HEK293 (cell line): Measurements from ENCODE around the gene LTC4S.

Experiments used
- BCL11A ChIP-seq: fragments of 450-650 bp; formaldehyde crosslinking; IDR thresholded peaks from 2 replicates; pipeline ENCODE4 v1.5.1; 2016; ENCODE audit warnings: low read depth, missing biosample characterization, missing genetic modification characterization
- GLIS1 ChIP-seq: fragments of 450-650 bp; formaldehyde crosslinking; IDR thresholded peaks from 2 replicates; pipeline ENCODE4 v1.5.1; 2016; ENCODE audit warnings: missing biosample characterization, missing genetic modification characterization
- IKZF3 ChIP-seq: fragments of 450-650 bp; IDR thresholded peaks from 2 replicates; pipeline ENCODE4 v1.5.0; 2018; ENCODE audit warnings: missing biosample characterization, mild to moderate bottlenecking, missing genetic modification characterization, moderate library complexity
- KLF9 ChIP-seq: fragments of 450-650 bp; formaldehyde crosslinking; IDR thresholded peaks from 2 replicates; pipeline ENCODE4 v1.5.1; 2016; ENCODE audit warnings: missing biosample characterization, missing genetic modification characterization, low read depth
- PATZ1 ChIP-seq: fragments of 450-650 bp; formaldehyde crosslinking; IDR thresholded peaks from 2 replicates; pipeline ENCODE4 v1.5.1; 2016; ENCODE audit warnings: missing biosample characterization, missing genetic modification characterization
- SCRT1 ChIP-seq: fragments of 450-650 bp; formaldehyde crosslinking; IDR thresholded peaks from 2 replicates; pipeline ENCODE4 v1.5.1; 2016; ENCODE audit warnings: missing biosample characterization, missing genetic modification characterization, borderline replicate concordance
- SCRT2 ChIP-seq: fragments of 450-650 bp; formaldehyde crosslinking; IDR thresholded peaks from 2 replicates; pipeline ENCODE4 v1.5.1; 2016; ENCODE audit warnings: missing biosample characterization, missing genetic modification characterization
- SP2 ChIP-seq: fragments of 450-650 bp; formaldehyde crosslinking; IDR thresholded peaks from 2 replicates; pipeline ENCODE4 v1.5.1; 2016; ENCODE audit warnings: missing biosample characterization, missing genetic modification characterization
- ZBTB17 ChIP-seq: fragments of 450-650 bp; formaldehyde crosslinking; IDR thresholded peaks from 2 replicates; pipeline ENCODE4 v1.5.1; 2016; ENCODE audit warnings: missing biosample characterization, missing genetic modification characterization
- ZBTB20 ChIP-seq: fragments of 450-650 bp; formaldehyde crosslinking; IDR thresholded peaks from 2 replicates; pipeline ENCODE4 v1.5.1; 2016; ENCODE audit warnings: missing biosample characterization, missing genetic modification characterization
- ZBTB26 ChIP-seq: fragments of 450-650 bp; formaldehyde crosslinking; optimal IDR thresholded peaks from 2 replicates; pipeline ENCODE3; 2016; ENCODE audit warnings: missing biosample characterization, mild to moderate bottlenecking, missing genetic modification characterization
- ZBTB48 ChIP-seq: fragments of 450-650 bp; formaldehyde crosslinking; IDR thresholded peaks from 2 replicates; pipeline ENCODE4 v1.5.1; 2016; ENCODE audit warnings: missing biosample characterization, missing genetic modification characterization
- ZBTB8A ChIP-seq: fragments of 450-650 bp; formaldehyde crosslinking; IDR thresholded peaks from 2 replicates; pipeline ENCODE4 v1.5.1; 2016; ENCODE audit warnings: missing biosample characterization, missing genetic modification characterization
- ZFHX2 ChIP-seq: fragments of 450-650 bp; formaldehyde crosslinking; conservative IDR thresholded peaks from 2 replicates; pipeline ENCODE4 v1.5.1; 2016; ENCODE audit warnings: missing biosample characterization, missing genetic modification characterization
- ZIC2 ChIP-seq: fragments of 450-650 bp; formaldehyde crosslinking; IDR thresholded peaks from 2 replicates; pipeline ENCODE4 v1.5.1; 2016; ENCODE audit warnings: missing biosample characterization, missing genetic modification characterization
- ZNF157 ChIP-seq: fragments of 450-650 bp; formaldehyde crosslinking; IDR thresholded peaks from 2 replicates; pipeline ENCODE4 v1.5.1; 2016; ENCODE audit warnings: missing biosample characterization, missing genetic modification characterization
- ZNF174 ChIP-seq: fragments of 450-650 bp; formaldehyde crosslinking; IDR thresholded peaks from 2 replicates; pipeline ENCODE4 v1.5.0; 2017; ENCODE audit warnings: missing biosample characterization, mild to moderate bottlenecking, missing genetic modification characterization
- ZNF18 ChIP-seq: fragments of 450-650 bp; formaldehyde crosslinking; IDR thresholded peaks from 2 replicates; pipeline ENCODE4 v1.5.1; 2016; ENCODE audit warnings: missing biosample characterization, missing genetic modification characterization
- ZNF239 ChIP-seq: fragments of 450-650 bp; formaldehyde crosslinking; IDR thresholded peaks from 2 replicates; pipeline ENCODE4 v1.5.1; 2016; ENCODE audit warnings: missing biosample characterization, missing genetic modification characterization
- ZNF341 ChIP-seq: fragments of 450-650 bp; formaldehyde crosslinking; IDR thresholded peaks from 2 replicates; pipeline ENCODE4; 2016; ENCODE audit warnings: low read depth, missing biosample characterization, missing genetic modification characterization
- ZNF501 ChIP-seq: fragments of 450-650 bp; formaldehyde crosslinking; IDR thresholded peaks from 2 replicates; pipeline ENCODE4 v1.5.1; 2016; ENCODE audit warnings: missing biosample characterization, missing genetic modification characterization
- ZNF560 ChIP-seq: fragments of 450-650 bp; formaldehyde crosslinking; IDR thresholded peaks from 2 replicates; pipeline ENCODE4 v1.5.1; 2017; ENCODE audit warnings: missing biosample characterization, missing genetic modification characterization, borderline replicate concordance
- ZNF600 ChIP-seq: fragments of 450-650 bp; formaldehyde crosslinking; IDR thresholded peaks from 2 replicates; pipeline ENCODE4 v1.5.1; 2016; ENCODE audit warnings: missing biosample characterization, missing genetic modification characterization
- ZNF639 ChIP-seq: fragments of 450-650 bp; formaldehyde crosslinking; IDR thresholded peaks from 2 replicates; pipeline ENCODE4 v1.5.1; 2016; ENCODE audit warnings: missing biosample characterization, missing genetic modification characterization
- ZXDB ChIP-seq: fragments of 450-650 bp; formaldehyde crosslinking; IDR thresholded peaks from 2 replicates; pipeline ENCODE4 v1.5.1; 2016; ENCODE audit warnings: missing biosample characterization, missing genetic modification characterization
- TF ChIP-seq, protein P1 (sequence below): fragments of 450-650 bp; formaldehyde crosslinking; IDR thresholded peaks from 2 replicates; pipeline ENCODE4 v1.5.1; 2016; ENCODE audit warnings: missing biosample characterization, missing genetic modification characterization
- TF ChIP-seq, protein P2 (sequence below): fragments of 450-650 bp; formaldehyde crosslinking; IDR thresholded peaks from 2 replicates; pipeline ENCODE4 v1.5.1; 2017; ENCODE audit warnings: missing biosample characterization, missing genetic modification characterization

The LTC4S gene

GRCh38 chr5:179819296-179820126 is 25.7 kb downstream of the LTC4S start (continued):
- peak; percentile 8 for TF ChIP-seq ZBTB26 (tag by site-specific recombination)
- TF ChIP-seq ZBTB8A (tag by site-specific recombination), result peak; percentile 74
- TF ChIP-seq PATZ1 (tag by site-specific recombination), result peak; percentile 48
- TF ChIP-seq ZNF239 (tag by site-specific recombination), result no peak
- TF ChIP-seq ZNF639 (tag by site-specific recombination), result peak; percentile 8; the same call in 1 of the 2 replicates
- peak; percentile 95 for TF ChIP-seq ZNF600 (tag by site-specific recombination)
- TF ChIP-seq BCL11A (tag by site-specific recombination), result peak; percentile 58
- TF ChIP-seq ZBTB20, result no peak
- TF ChIP-seq ZXDB (tag by site-specific recombination), result peak; percentile 24; the same call in 1 of the 2 replicates
- TF ChIP-seq ZNF174 (tag by site-specific recombination), result no peak
- peak; percentile 95 for TF ChIP-seq SCRT1 (tag by site-specific recombination)
- TF ChIP-seq KLF9, result peak; percentile 55
- TF ChIP-seq ZIC2 (tag by site-specific recombination), result peak; percentile 93
- TF ChIP-seq GLIS1 (tag by site-specific recombination), result peak; percentile 90
- no peak for TF ChIP-seq ZNF560 (tag by site-specific recombination)
- peak; percentile 60 for TF ChIP-seq ZFHX2
- TF ChIP-seq ZNF157 (tag by site-specific recombination), result no peak
- TF ChIP-seq, protein P1, sequence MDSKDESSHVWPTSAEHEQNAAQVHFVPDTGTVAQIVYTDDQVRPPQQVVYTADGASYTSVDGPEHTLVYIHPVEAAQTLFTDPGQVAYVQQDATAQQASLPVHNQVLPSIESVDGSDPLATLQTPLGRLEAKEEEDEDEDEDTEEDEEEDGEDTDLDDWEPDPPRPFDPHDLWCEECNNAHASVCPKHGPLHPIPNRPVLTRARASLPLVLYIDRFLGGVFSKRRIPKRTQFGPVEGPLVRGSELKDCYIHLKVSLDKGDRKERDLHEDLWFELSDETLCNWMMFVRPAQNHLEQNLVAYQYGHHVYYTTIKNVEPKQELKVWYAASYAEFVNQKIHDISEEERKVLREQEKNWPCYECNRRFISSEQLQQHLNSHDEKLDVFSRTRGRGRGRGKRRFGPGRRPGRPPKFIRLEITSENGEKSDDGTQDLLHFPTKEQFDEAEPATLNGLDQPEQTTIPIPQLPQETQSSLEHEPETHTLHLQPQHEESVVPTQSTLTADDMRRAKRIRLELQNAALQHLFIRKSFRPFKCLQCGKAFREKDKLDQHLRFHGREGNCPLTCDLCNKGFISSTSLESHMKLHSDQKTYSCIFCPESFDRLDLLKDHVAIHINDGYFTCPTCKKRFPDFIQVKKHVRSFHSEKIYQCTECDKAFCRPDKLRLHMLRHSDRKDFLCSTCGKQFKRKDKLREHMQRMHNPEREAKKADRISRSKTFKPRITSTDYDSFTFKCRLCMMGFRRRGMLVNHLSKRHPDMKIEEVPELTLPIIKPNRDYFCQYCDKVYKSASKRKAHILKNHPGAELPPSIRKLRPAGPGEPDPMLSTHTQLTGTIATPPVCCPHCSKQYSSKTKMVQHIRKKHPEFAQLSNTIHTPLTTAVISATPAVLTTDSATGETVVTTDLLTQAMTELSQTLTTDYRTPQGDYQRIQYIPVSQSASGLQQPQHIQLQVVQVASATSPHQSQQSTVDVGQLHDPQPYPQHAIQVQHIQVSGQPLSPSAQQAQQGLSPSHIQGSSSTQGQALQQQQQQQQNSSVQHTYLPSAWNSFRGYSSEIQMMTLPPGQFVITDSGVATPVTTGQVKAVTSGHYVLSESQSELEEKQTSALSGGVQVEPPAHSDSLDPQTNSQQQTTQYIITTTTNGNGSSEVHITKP (tag by site-specific recombination), result peak; percentile 15; the same call in 1 of the 2 replicates
- TF ChIP-seq IKZF3 (tag by site-specific recombination), result peak; percentile 12; the same call in 1 of the 2 replicates
- 0 out of 2 replicates have a peak, but pooled peaks have one; percentile 4 for TF ChIP-seq ZNF501 (tag by site-specific recombination)
- 0 out of 2 replicates have a peak, but pooled peaks have one; percentile 4 for TF ChIP-seq ZNF341 (tag by site-specific recombination)
- TF ChIP-seq SCRT2 (tag by site-specific recombination), result peak; percentile 97
- TF ChIP-seq, protein P2, sequence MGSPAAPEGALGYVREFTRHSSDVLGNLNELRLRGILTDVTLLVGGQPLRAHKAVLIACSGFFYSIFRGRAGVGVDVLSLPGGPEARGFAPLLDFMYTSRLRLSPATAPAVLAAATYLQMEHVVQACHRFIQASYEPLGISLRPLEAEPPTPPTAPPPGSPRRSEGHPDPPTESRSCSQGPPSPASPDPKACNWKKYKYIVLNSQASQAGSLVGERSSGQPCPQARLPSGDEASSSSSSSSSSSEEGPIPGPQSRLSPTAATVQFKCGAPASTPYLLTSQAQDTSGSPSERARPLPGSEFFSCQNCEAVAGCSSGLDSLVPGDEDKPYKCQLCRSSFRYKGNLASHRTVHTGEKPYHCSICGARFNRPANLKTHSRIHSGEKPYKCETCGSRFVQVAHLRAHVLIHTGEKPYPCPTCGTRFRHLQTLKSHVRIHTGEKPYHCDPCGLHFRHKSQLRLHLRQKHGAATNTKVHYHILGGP, result no peak
- peak; percentile 9; the same call in 1 of the 2 replicates for TF ChIP-seq ZBTB48 (tag by site-specific recombination)
- peak; percentile 42; the same call in 1 of the 2 replicates for TF ChIP-seq ZBTB17
- peak; percentile 3; the same call in 1 of the 2 replicates for TF ChIP-seq SP2
- TF ChIP-seq ZNF18, result peak; percentile 79
